K562 (cell line): Measurements from ENCODE around the gene CLP1. TPM values are rescaled to one million over a fixed set of nuclear protein-coding genes. Genes with fewer than 3 reads are reported as not detected.

ENCODE experiments used
- ATF3 ChIP-seq, 2 experiments: fragments of 450-650 bp in 1 of 2; sonication (generic) in 1 of 2; formaldehyde crosslinking in 1 of 2; IDR thresholded peaks in 1 of 2; conservative IDR thresholded peaks in 1 of 2; 2 replicates each; pipeline versions ENCODE4 v1.6.1 to v1.8.1; 2016 to 2023; ENCODE audit warnings: mild to moderate bottlenecking in 2 of 2, moderate library complexity in 2 of 2, inconsistent platforms in 1 of 2, missing genetic modification reagents in 1 of 2
- CREM ChIP-seq: IDR thresholded peaks from 2 replicates; pipeline ENCODE4 v1.6.1; 2014; ENCODE audit warnings: antibody characterized with exemption, low read depth
- CTBP1 ChIP-seq: fragments of 450-650 bp; IDR thresholded peaks from 2 replicates; pipeline ENCODE4 v1.6.1; 2016; ENCODE audit warnings: borderline replicate concordance
- DPF2 ChIP-seq: fragments of 450-650 bp; IDR thresholded peaks from 2 replicates; pipeline ENCODE4 v1.6.1; 2016
- E2F1 ChIP-seq: sonication (generic); formaldehyde crosslinking; IDR thresholded peaks from 2 replicates; pipeline ENCODE4 v1.8.1; 2023; ENCODE audit warnings: mild to moderate bottlenecking, missing genetic modification reagents, moderate library complexity
- E2F4 ChIP-seq: sonication (generic); formaldehyde crosslinking; IDR thresholded peaks from 2 replicates; pipeline ENCODE4 v1.8.0; 2022; ENCODE audit warnings: mild to moderate bottlenecking, low read depth, missing genetic modification reagents
- FOXA1 ChIP-seq: fragments of 450-650 bp; IDR thresholded peaks from 2 replicates; pipeline ENCODE4 v1.6.1; 2016; ENCODE audit warnings: mild to moderate bottlenecking, borderline replicate concordance
- HDAC1 ChIP-seq, 2 experiments: fragments of 450-650 bp; IDR thresholded peaks; 2 replicates each; pipeline ENCODE4 v1.6.1; 2016 to 2017; ENCODE audit warnings: inconsistent platforms in 1 of 2, mild to moderate bottlenecking in 1 of 2, moderate library complexity in 1 of 2
- HDAC8 ChIP-seq: fragments of 450-650 bp; IDR thresholded peaks from 2 replicates; pipeline ENCODE4 v1.6.1; 2016; ENCODE audit warnings: mild to moderate bottlenecking, missing genetic modification characterization, moderate library complexity, missing compliant biosample characterization
- PHB2 ChIP-seq: fragments of 450-650 bp; IDR thresholded peaks from 2 replicates; pipeline ENCODE4 v1.6.1; 2017; ENCODE audit warnings: low read depth
- PURB ChIP-seq: sonication (generic); formaldehyde crosslinking; IDR thresholded peaks from 2 replicates; pipeline ENCODE4 v1.9.0; 2021; ENCODE audit warnings: low read depth, mild to moderate bottlenecking, missing genetic modification reagents
- SMARCA5 ChIP-seq: fragments of 450-650 bp; IDR thresholded peaks from 2 replicates; pipeline ENCODE4 v1.6.1; 2016
- THRB ChIP-seq: fragments of 450-650 bp; formaldehyde crosslinking; conservative IDR thresholded peaks from 2 replicates; pipeline ENCODE4 v1.4.0; 2022; ENCODE audit warnings: mild to moderate bottlenecking, missing genetic modification characterization
- ZBTB2 ChIP-seq: fragments of 450-650 bp; IDR thresholded peaks from 2 replicates; pipeline ENCODE4 v1.6.1; 2016; ENCODE audit warnings: antibody characterized with exemption
- ZNF121 ChIP-seq: sonication (generic); formaldehyde crosslinking; conservative IDR thresholded peaks from 2 replicates; pipeline ENCODE4 v1.8.0; 2022; ENCODE audit warnings: missing genetic modification reagents
- polyA plus RNA-seq, 8 experiments: library from polyadenylated mRNA; depleted of rRNA in 4 of 8; stranded (reverse) in 5 of 8; unstranded in 3 of 8; fragments of >200 nt; fragmentation: Nextera tagmentation in 2 of 8; fragmentation: Illumina TruSeq in 1 of 8; extraction: Ambion mirVana in 2 of 8; extraction: Trizol in 1 of 8; gene quantifications; 2 replicates each; pipeline versions ENCODE4 v1.2.1 to v1.2.3, GENCODE V29; 2011 to 2014; ENCODE audit warnings: inconsistent platforms in 1 of 8, missing spikeins in 1 of 8
- total RNA-seq, 7 experiments: library from RNA; depleted of rRNA in 6 of 7; stranded (reverse); fragments of >200 nt in 6 of 7; fragmentation: Illumina TruSeq in 2 of 7; extraction: Trizol in 2 of 7; gene quantifications; 2 replicates each; pipeline versions ENCODE4 v1.2.1 to v1.2.3, GENCODE V29; 2011 to 2021; ENCODE audit warnings: low replicate concordance in 1 of 7
- TF ChIP-seq, protein P1 (sequence below): sonication (generic); formaldehyde crosslinking; IDR thresholded peaks from 2 replicates; pipeline ENCODE4 v1.9.0; 2022; ENCODE audit warnings: mild to moderate bottlenecking, missing genetic modification reagents
- TF ChIP-seq, protein P2 (sequence below): fragments of 200-800 bp; sonication (Bioruptor generic); IDR thresholded peaks from 2 replicates; pipeline ENCODE4 v1.6.1; 2017; ENCODE audit warnings: missing genetic modification characterization, missing compliant biosample characterization

Gene CLP1
- total and polyA plus RNA-seq, 9 of the 15 experiments (the other 6 are each of a cell fraction or from before 2014, with no cell fraction given), result 19.1 to 46.2 (median 27.8) TPM

DNA sequence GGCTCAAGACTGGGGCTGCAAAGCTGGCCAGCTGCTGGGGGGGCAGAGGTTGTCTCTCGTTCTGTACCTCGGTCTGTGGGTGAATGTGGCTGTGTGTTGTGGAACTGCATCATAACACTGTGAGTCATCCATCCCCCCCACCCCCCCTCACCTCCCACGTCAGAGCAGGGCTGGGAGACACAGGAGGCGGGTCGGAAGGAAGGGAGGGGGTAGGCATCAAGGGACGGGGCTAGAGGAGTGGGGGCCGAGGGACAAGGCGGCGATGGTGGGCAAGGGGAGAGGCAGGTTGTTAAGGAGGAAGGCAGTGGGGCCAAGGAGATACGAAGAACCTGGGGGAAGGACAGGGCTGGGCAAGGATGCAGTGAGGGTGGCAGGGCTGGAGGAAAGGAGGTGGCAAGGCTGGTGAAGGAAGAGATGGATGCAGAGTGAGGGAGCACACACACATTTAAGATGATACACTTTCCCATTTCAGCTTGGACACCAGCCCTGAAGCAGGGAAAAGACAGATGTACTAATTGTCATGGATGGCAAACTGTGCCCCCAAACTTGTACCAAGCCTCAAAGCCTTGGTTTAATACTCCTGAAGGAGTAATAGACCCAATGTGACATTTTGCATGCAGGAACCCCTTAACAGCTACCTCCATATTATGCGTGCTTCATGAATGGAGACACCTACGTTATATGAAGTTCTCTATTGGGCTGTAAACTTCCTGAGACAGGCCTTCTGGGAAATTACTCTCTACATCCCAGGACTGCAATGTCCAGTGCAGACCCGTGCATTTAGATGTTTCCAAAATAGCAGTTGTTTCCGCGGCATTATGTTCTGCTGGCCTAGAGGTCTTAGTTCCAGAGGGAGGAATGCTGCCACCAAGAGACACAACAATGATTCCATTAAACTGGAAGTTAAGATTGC is 7.5 kb upstream of the CLP1 start, which contains the start of gene YPEL4 (continued):
- TF ChIP-seq ZBTB2, result 0 out of 2 replicates have a peak, but pooled peaks have one; percentile 18
- TF ChIP-seq, protein P1, sequence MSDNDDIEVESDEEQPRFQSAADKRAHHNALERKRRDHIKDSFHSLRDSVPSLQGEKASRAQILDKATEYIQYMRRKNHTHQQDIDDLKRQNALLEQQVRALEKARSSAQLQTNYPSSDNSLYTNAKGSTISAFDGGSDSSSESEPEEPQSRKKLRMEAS (CRISPR knock-in tag), result no peak
- no peak for TF ChIP-seq HDAC8
- TF ChIP-seq, protein P2, sequence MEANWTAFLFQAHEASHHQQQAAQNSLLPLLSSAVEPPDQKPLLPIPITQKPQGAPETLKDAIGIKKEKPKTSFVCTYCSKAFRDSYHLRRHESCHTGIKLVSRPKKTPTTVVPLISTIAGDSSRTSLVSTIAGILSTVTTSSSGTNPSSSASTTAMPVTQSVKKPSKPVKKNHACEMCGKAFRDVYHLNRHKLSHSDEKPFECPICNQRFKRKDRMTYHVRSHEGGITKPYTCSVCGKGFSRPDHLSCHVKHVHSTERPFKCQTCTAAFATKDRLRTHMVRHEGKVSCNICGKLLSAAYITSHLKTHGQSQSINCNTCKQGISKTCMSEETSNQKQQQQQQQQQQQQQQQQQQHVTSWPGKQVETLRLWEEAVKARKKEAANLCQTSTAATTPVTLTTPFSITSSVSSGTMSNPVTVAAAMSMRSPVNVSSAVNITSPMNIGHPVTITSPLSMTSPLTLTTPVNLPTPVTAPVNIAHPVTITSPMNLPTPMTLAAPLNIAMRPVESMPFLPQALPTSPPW (CRISPR knock-in tag), result peak; percentile 99
- peak; percentile 40; the same call in 1 of the 2 replicates for TF ChIP-seq PHB2
- no peak for TF ChIP-seq E2F4 (CRISPR knock-in tag)
- TF ChIP-seq PURB (CRISPR knock-in tag), result no peak
- peak in 1 of 2 experiments; percentile 40; a peak in 2 of 4 replicates for TF ChIP-seq HDAC1 (IDR thresholded peaks at IDR 0.05)
- peak; percentile 40; the same call in 1 of the 2 replicates for TF ChIP-seq DPF2
- TF ChIP-seq CTBP1, result no peak
- no peak for TF ChIP-seq ZNF121 (CRISPR knock-in tag)
- 0 out of 2 replicates have a peak, but pooled peaks have one; percentile 20 for TF ChIP-seq SMARCA5
- TF ChIP-seq ATF3 (IDR thresholded peaks at IDR 0.05), result peak; percentile 62
- TF ChIP-seq ATF3 (CRISPR knock-in tag; conservative IDR thresholded peaks at IDR 0.05), result no peak
- peak; percentile 93 for TF ChIP-seq CREM
- no peak for TF ChIP-seq E2F1 (CRISPR knock-in tag)
- no peak for TF ChIP-seq FOXA1
- 0 out of 2 replicates have a peak, but pooled peaks have one; percentile 44 for TF ChIP-seq THRB (CRISPR knock-in tag)
